ENCODE results near the gene WNT7B.
A peak's percentile ranks its signal among the peaks of the same experiment; 100 is the strongest.

Gene WNT7B

DNA sequence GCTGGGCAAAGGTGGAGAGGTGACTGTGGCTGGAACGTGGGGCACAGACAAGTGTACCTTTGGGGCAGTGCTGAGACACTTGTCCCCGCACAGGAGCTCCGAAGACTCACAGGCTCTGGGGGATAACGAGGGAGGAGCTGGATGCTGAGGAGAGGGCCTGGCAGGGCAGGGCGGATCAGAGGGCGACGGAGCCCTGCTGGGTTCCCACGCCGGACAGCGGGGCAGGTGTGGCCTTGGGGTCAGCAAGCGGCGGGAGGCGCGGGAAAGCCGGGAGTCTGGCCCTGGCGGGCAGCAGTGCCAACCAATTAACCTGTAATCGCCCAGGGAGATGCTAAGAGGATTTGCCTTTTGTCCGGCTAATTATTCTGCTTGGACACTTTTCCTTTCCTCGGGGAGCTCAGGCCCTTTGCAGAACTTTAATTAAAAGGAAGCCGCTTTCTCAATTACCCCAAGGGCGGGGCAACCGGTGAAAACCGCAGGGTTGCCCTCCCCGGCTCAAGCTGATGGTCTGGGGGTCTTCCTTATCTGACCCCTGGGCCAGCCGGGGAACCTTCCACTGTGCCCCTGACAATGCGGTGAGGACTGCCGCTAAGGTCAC, 71.5 kb downstream of the WNT7B start:
- TF ChIP-seq, protein P1, sequence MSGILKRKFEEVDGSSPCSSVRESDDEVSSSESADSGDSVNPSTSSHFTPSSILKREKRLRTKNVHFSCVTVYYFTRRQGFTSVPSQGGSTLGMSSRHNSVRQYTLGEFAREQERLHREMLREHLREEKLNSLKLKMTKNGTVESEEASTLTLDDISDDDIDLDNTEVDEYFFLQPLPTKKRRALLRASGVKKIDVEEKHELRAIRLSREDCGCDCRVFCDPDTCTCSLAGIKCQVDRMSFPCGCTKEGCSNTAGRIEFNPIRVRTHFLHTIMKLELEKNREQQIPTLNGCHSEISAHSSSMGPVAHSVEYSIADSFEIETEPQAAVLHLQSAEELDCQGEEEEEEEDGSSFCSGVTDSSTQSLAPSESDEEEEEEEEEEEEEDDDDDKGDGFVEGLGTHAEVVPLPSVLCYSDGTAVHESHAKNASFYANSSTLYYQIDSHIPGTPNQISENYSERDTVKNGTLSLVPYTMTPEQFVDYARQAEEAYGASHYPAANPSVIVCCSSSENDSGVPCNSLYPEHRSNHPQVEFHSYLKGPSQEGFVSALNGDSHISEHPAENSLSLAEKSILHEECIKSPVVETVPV (CRISPR knock-in tag; IDR thresholded peaks at IDR 0.05) = no peak
- no peak for TF ChIP-seq RARB (CRISPR knock-in tag; IDR thresholded peaks at IDR 0.05)
- TF ChIP-seq GLIS3 (CRISPR knock-in tag; IDR thresholded peaks at IDR 0.05) = no peak
- no peak for TF ChIP-seq SNAI2 (CRISPR knock-in tag; IDR thresholded peaks at IDR 0.05)
- no peak for TF ChIP-seq ZNF565 (CRISPR knock-in tag; conservative IDR thresholded peaks at IDR 0.05; ENCODE audit: low read depth)
- TF ChIP-seq, protein P2, sequence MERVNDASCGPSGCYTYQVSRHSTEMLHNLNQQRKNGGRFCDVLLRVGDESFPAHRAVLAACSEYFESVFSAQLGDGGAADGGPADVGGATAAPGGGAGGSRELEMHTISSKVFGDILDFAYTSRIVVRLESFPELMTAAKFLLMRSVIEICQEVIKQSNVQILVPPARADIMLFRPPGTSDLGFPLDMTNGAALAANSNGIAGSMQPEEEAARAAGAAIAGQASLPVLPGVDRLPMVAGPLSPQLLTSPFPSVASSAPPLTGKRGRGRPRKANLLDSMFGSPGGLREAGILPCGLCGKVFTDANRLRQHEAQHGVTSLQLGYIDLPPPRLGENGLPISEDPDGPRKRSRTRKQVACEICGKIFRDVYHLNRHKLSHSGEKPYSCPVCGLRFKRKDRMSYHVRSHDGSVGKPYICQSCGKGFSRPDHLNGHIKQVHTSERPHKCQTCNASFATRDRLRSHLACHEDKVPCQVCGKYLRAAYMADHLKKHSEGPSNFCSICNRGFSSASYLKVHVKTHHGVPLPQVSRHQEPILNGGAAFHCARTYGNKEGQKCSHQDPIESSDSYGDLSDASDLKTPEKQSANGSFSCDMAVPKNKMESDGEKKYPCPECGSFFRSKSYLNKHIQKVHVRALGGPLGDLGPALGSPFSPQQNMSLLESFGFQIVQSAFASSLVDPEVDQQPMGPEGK (CRISPR knock-in tag; IDR thresholded peaks at IDR 0.05; ENCODE audit: borderline replicate concordance) = no peak
- no peak for TF ChIP-seq PPARA (CRISPR knock-in tag; IDR thresholded peaks at IDR 0.05; ENCODE audit: borderline replicate concordance)
- TF ChIP-seq OSR1 (CRISPR knock-in tag; IDR thresholded peaks at IDR 0.05) = no peak
- TF ChIP-seq ZFP3 (CRISPR knock-in tag; IDR thresholded peaks at IDR 0.05) = no peak
- TF ChIP-seq ZNF70 (CRISPR knock-in tag; IDR thresholded peaks at IDR 0.05) = no peak
- no peak for ATAC-seq

DNA sequence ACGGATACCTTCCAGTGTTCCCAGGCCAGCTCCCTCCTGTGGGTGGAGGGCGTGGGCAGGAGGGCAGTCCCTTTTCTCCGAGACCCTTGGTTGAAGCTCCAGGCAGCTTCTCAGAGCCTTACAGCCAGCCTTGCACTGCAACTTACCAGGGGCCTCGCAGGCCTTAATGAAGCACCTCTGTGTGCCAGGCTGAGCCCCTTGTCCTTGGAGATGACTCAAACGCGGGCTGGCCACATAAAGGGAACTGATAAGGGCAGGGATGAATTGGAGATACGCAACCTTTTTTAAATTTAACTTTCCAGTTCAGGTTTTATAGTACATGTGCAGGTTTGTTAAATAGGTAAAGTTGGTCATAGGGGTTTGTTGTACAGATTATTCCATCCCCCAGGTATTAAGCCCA, 72.7 kb downstream of the WNT7B start:
- no peak for ATAC-seq

DNA sequence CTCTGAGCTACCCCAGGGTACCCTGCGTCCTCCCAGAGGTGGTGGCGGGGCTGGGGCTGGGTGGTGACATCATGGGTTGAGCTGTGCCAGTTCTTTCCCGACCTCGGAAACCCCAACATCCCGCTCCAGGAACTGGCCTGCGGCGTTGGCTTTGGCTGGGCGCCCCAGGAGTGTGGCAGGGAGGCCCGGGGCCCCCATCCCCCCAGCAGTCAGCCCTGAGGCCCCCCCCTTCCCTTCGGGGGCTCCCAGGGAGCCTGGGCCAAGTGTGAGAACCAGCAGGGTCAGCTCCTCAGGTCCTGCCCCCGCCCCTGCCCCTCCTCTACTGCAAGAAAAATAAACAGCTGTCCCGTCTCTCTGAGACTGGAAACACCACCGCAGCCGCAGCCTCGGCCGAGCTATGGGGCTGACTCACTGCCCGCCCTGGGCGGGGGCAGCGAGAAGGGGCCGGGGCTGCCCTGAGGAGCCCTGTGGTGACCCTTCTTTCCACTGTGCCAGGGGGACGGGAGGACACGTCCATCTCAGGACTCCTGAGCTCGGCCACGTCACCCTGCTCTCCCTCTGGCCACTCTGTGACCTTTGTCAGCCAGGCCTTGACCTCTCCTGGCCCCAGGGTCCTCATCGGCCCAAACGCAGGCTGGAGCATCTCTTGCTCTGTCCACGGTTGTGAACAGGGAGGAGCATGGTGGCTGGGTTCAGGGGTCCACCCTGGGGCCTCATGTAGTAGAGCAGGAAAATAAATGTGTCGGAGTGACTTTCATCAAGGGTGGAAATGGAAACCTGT, 73.4 kb downstream of the WNT7B start:
- TF ChIP-seq TCF4 (CRISPR knock-in tag; IDR thresholded peaks at IDR 0.05; ENCODE audit: borderline replicate concordance) (no peak), OSR1 (CRISPR knock-in tag; IDR thresholded peaks at IDR 0.05) (no peak), CSDC2 (CRISPR knock-in tag; IDR thresholded peaks at IDR 0.05) (no peak)
- peak; percentile 68 for ATAC-seq

More for the DNA sequence above, 72.7 kb downstream of the WNT7B start:
- no peak for TF ChIP-seq GLIS3 (CRISPR knock-in tag; IDR thresholded peaks at IDR 0.05)
- no peak for TF ChIP-seq ZNF565 (CRISPR knock-in tag; conservative IDR thresholded peaks at IDR 0.05; ENCODE audit: low read depth)
- no peak for TF ChIP-seq OSR1 (CRISPR knock-in tag; IDR thresholded peaks at IDR 0.05)

DNA sequence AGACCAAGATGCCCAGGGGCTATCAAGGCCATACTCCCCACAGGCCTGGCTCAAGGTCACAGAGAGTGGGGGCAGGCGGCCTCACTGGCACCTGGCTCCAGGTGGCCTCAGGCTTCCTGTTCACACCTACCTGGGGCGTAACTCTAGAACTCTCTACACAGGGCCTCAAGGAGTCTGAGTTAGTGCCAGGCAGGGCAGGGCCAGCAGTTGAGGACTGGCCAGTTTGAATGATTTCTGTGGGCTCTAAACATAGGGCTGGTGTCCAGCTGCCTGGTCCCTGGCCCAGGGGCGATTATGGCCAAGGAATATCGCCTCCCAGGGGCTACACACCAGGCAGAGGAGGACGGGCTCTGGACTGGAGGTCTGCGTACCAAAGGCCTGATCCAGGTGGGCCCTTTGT, 79.2 kb downstream of the WNT7B start:
- TF ChIP-seq TCF4 (CRISPR knock-in tag; IDR thresholded peaks at IDR 0.05; ENCODE audit: borderline replicate concordance) = no peak
- TF ChIP-seq, protein P2 (CRISPR knock-in tag; IDR thresholded peaks at IDR 0.05; ENCODE audit: borderline replicate concordance) = no peak
- no peak for TF ChIP-seq BACH2 (CRISPR knock-in tag; IDR thresholded peaks at IDR 0.05; ENCODE audit: borderline replicate concordance)
- no peak for TF ChIP-seq ZNF8 (CRISPR knock-in tag; IDR thresholded peaks at IDR 0.05)
- TF ChIP-seq, protein P3, sequence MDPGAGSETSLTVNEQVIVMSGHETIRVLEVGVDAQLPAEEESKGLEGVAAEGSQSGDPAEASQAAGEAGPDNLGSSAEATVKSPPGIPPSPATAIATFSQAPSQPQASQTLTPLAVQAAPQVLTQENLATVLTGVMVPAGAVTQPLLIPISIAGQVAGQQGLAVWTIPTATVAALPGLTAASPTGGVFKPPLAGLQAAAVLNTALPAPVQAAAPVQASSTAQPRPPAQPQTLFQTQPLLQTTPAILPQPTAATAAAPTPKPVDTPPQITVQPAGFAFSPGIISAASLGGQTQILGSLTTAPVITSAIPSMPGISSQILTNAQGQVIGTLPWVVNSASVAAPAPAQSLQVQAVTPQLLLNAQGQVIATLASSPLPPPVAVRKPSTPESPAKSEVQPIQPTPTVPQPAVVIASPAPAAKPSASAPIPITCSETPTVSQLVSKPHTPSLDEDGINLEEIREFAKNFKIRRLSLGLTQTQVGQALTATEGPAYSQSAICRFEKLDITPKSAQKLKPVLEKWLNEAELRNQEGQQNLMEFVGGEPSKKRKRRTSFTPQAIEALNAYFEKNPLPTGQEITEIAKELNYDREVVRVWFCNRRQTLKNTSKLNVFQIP (CRISPR knock-in tag; IDR thresholded peaks at IDR 0.05; ENCODE audit: borderline replicate concordance, low read depth) = no peak
- no peak for ATAC-seq

DNA sequence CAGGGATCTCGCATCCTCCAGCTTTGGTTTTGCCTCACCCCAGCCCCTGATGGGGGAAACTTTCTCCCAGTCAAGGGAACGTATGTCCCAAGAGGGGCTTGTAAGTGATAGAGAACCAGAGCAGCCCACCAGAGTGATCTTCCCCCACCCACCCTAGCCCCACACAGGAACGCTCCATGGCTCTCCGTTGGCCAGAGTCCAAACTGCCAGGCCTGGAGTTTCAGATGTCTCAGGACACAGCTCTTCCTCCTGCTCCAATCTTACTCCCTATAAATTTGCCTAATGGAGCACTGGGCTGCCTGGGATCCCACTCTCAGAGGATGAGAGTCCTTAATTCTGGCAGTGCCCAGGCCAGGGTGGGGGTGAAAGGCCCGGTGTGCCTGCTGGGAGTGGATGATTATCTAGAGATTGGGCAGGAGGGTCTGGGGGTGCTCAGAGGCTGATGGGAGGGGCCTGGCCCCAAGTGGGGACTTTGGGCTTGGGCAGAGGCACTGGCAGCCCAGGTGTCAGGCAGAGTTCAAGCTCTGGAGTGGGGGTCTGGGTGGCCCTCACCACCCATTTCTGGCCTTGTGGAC, 79.9 kb downstream of the WNT7B start:
- no peak for TF ChIP-seq TCF4 (CRISPR knock-in tag; IDR thresholded peaks at IDR 0.05; ENCODE audit: borderline replicate concordance)
- no peak for TF ChIP-seq ZFP30 (CRISPR knock-in tag; IDR thresholded peaks at IDR 0.05)
- TF ChIP-seq, protein P2 (CRISPR knock-in tag; IDR thresholded peaks at IDR 0.05; ENCODE audit: borderline replicate concordance) = no peak
- no peak for TF ChIP-seq ESRRG (CRISPR knock-in tag; IDR thresholded peaks at IDR 0.05)
- TF ChIP-seq OSR1 (CRISPR knock-in tag; IDR thresholded peaks at IDR 0.05) = no peak
- TF ChIP-seq RARB (CRISPR knock-in tag; IDR thresholded peaks at IDR 0.05) = no peak
- TF ChIP-seq ARNTL (CRISPR knock-in tag; IDR thresholded peaks at IDR 0.05; ENCODE audit: borderline replicate concordance, low read depth) = no peak
- TF ChIP-seq ZFP3 (CRISPR knock-in tag; IDR thresholded peaks at IDR 0.05) = no peak
- no peak for TF ChIP-seq PPARA (CRISPR knock-in tag; IDR thresholded peaks at IDR 0.05; ENCODE audit: borderline replicate concordance)
- no peak for TF ChIP-seq GLIS3 (CRISPR knock-in tag; IDR thresholded peaks at IDR 0.05)
- TF ChIP-seq CSDC2 (CRISPR knock-in tag; IDR thresholded peaks at IDR 0.05) = no peak
- no peak for TF ChIP-seq ISL1 (CRISPR knock-in tag; IDR thresholded peaks at IDR 0.05)
- ATAC-seq = no peak
